Mammary epithelial cell (primary cell): ENCODE results near the gene RCSD1.

ENCODE experiments used
- CTCF ChIP-seq, 2 donors: IDR thresholded peaks in 1 of 2; conservative IDR thresholded peaks in 1 of 2; 2 replicates each; pipeline ENCODE4 v1.5.1; 2011 to 2012; ENCODE audit warnings: inconsistent platforms in 2 of 2, low read length in 2 of 2, mild to moderate bottlenecking in 2 of 2, control low read depth in 1 of 2, low read depth in 1 of 2; ENCODE audit not compliant: insufficient read depth in 1 of 2; ENCODE audit errors: extremely low read depth in 1 of 2
- EZH2 ChIP-seq: IDR thresholded peaks from 2 replicates; pipeline ENCODE4 v1.6.1; 2012; ENCODE audit warnings: low read length, inconsistent platforms, borderline replicate concordance

GRCh38 chr1:167648252-167648849, 18.3 kb downstream of the RCSD1 start:
- TF ChIP-seq CTCF (conservative IDR thresholded peaks at IDR 0.05 in 1 of 2, IDR thresholded peaks at IDR 0.05 in 1 of 2; ENCODE audit: extremely low read depth in 1 of 2, insufficient read depth in 1 of 2, low read depth in 1 of 2, low read length in 2 of 2) (no peak), EZH2 (no peak)
